SK-N-MC (cell line): ENCODE measurements around the gene ZNF516.

ENCODE experiments used
- EZH2 ChIP-seq: fragments of 200-600 bp; sonication (generic); IDR thresholded peaks from one replicate; pipeline ENCODE4 v1.6.1; 2017; ENCODE audit warnings: antibody characterized with exemption
- FOXP2 ChIP-seq: optimal IDR thresholded peaks from 2 replicates; pipeline ENCODE3; 2011; ENCODE audit warnings: mild to moderate bottlenecking, moderate library complexity; ENCODE audit not compliant: insufficient read depth; ENCODE audit errors: extremely low read length, control extremely low read depth
- POLR2AphosphoS5 ChIP-seq: IDR thresholded peaks from 2 replicates; pipeline ENCODE4 v1.6.1; 2012; ENCODE audit warnings: mild to moderate bottlenecking, low read depth, low read length, borderline replicate concordance

DNA sequence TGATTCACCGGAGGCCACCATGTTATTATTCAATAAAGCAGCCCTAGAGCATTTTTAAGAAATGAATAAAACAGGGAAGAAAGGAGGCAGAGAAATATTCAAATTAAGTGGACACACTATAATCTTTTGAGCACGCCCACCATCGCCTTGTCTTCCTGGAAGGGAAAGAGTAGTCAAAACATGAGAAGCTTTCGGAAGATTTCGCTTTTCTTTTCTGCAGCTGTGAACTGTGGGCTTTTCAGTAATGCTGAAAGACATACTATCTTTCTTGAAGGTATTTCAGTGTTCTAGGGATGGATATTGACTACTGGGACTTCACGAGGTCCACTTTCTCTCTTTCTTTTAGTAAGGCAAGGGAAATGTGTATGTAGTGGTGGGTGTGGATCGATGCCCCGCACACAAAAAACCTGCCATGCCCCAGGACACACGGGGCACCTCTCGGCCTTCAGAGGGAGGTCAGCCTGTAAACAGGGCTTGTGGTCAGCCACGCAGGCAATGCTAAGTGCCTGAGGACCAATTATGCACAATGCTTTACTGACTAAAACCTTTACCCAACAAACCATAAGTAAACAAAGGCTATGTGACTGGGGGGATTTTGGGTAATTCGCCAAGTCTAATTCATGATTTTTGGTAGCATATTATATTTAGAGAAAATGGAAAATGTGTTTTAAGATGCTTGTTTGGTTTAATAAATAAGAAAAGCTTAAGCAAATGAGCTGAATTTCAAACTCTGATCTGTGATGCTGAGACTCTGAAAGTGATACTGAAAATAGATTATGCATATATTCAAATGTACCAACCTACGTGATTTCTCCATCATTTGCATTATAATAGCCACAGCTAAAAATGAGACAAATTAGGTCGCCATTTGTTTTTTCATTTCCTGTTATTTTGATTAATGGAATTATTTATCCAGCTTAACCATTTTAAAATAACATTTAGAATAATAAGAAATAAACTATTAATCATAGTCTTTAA, 130.5 kb downstream of the ZNF516 start:
- no peak for TF ChIP-seq POLR2AphosphoS5
- TF ChIP-seq EZH2 = no peak
- no peak for TF ChIP-seq FOXP2
